Small intestine (tissue), 7 donors: ENCODE data around the gene STXBP3. TPM values are rescaled to one million over a fixed set of nuclear protein-coding genes. Genes with fewer than 3 reads are reported as not detected.
"Not testable (repeated sequence)": the region's sequence is repeated elsewhere in the genome, so short reads cannot be mapped to it uniquely, and the experiment has no call there.

Experiments used
- DNase-seq, 2 donors: peaks; one replicate each; pipeline versions ENCODE4 v3.0.0 to v3.0.0-alpha.2; 2013
- FAIRE-seq: peaks from 2 replicates; lab custom pipeline; 2012; peaks lifted over from hg19 to GRCh38; lab: Jason Lieb, UNC
- H3K27ac ChIP-seq, 3 donors: one replicate each; pipeline ENCODE4 v1.5.1; 2013; ENCODE audit warnings: low read length in 2 of 3, mild to moderate bottlenecking in 2 of 3, control low read depth in 1 of 3, inconsistent platforms in 1 of 3, low read depth in 1 of 3, moderate library complexity in 1 of 3
- H3K27me3 ChIP-seq, 3 donors: one replicate each; pipeline ENCODE4 v1.6.1; 2013; ENCODE audit warnings: low read length in 3 of 3, inconsistent platforms in 1 of 3; ENCODE audit not compliant: control insufficient read depth in 3 of 3, insufficient read depth in 3 of 3
- H3K36me3 ChIP-seq, 3 donors: one replicate each; pipeline ENCODE4 v1.6.1; 2013; ENCODE audit warnings: low read length in 3 of 3, inconsistent platforms in 1 of 3, low read depth in 1 of 3, mild to moderate bottlenecking in 1 of 3, moderate library complexity in 1 of 3; ENCODE audit not compliant: control insufficient read depth in 3 of 3, insufficient read depth in 2 of 3
- H3K4me1 ChIP-seq, 3 donors: one replicate each; pipeline ENCODE4 v1.6.1; 2013; ENCODE audit warnings: low read length in 2 of 3, inconsistent platforms in 1 of 3, low read depth in 1 of 3, mild to moderate bottlenecking in 1 of 3, moderate library complexity in 1 of 3; ENCODE audit not compliant: control insufficient read depth in 3 of 3, insufficient read depth in 2 of 3
- H3K4me3 ChIP-seq, 3 donors: one replicate each; pipeline ENCODE4 v1.5.1; 2013; ENCODE audit warnings: low read length in 3 of 3, control low read depth in 1 of 3, inconsistent platforms in 1 of 3, low read depth in 1 of 3, mild to moderate bottlenecking in 1 of 3, moderate library complexity in 1 of 3
- H3K9me3 ChIP-seq, 2 donors: one replicate each; pipeline ENCODE4 v1.6.1; 2013; ENCODE audit warnings: low read depth in 1 of 2, low read length in 1 of 2; ENCODE audit not compliant: control insufficient read depth in 2 of 2, insufficient read depth in 1 of 2
- WGBS, 3 donors: extraction: QIAGEN DNeasy Blood & Tissue Kit; methylation state at CpG; one replicate each; pipeline ENCODE4 v1.1.7; 2013; 5-methylcytosine and 5-hydroxymethylcytosine counted together
- polyA plus RNA-seq, 4 donors: library from polyadenylated mRNA; stranded (reverse) in 3 of 4; unstranded in 1 of 4; fragments of 200-250 nt in 3 of 4; fragments of 120-200 nt in 1 of 4; gene quantifications; one replicate each; pipeline versions ENCODE4 v1.2.1 to v1.2.3, GENCODE V29; 2013
- donor health status: healthy with polysubstance abuse.
- donor health status: control.
- donor health status: control.
- donor health status: Bipolar disorder and iron deficiency.
- donor health status: healthy.

STXBP3 gene
- polyA plus RNA-seq, 4 donors = 29.1 to 54.6 (median 48.3) TPM

- H3K36me3 ChIP-seq = peaks cover 6 to 16% (median 16%) of the 10 kb centered on the region in 3 donors
- FAIRE-seq = no peak
- DNase-seq = no peak
Measured at GRCh38 chr1:108777839-108778238, 31.4 kb downstream of the STXBP3 start.

DNA sequence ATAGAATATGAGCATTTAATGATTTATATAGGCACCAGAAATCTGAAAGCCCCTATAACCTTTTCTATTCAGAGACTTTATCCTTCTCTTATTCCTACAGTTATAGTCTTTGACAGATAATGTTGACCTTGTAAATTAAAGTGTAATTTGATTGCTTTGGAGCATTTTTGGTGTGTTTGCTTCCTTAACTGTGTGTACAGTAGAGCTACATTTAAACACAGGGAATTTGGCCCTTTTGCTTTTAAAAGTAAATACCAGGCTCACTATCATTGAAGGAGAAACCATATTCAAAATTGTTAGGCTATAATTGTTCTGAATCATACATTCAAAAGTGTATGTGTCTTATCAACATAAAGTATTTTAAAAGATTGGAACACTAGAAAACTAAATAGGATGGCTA is 33.0 kb downstream of the STXBP3 start:
- no peak for DNase-seq
- Histone ChIP-seq H3K4me3 (no peak overlapping the region), H3K27me3 (no peaks in the 10 kb centered on the region), H3K9me3 (peaks cover 0 to 4% of the 10 kb centered on the region in 2 donors), H3K27ac (no peak overlapping the region), H3K36me3 (peaks cover 8 to 16% (median 14%) of the 10 kb centered on the region in 3 donors), H3K4me1 (no peaks in the 10 kb centered on the region)
- FAIRE-seq = no peak

More at GRCh38 chr1:108777839-108778238, 31.4 kb downstream of the STXBP3 start:
- Histone ChIP-seq H3K27ac (no peak overlapping the region), H3K4me3 (no peak overlapping the region), H3K4me1 (no peaks in the 10 kb centered on the region), H3K27me3 (no peaks in the 10 kb centered on the region), H3K9me3 (no peaks in the 10 kb centered on the region)

DNA sequence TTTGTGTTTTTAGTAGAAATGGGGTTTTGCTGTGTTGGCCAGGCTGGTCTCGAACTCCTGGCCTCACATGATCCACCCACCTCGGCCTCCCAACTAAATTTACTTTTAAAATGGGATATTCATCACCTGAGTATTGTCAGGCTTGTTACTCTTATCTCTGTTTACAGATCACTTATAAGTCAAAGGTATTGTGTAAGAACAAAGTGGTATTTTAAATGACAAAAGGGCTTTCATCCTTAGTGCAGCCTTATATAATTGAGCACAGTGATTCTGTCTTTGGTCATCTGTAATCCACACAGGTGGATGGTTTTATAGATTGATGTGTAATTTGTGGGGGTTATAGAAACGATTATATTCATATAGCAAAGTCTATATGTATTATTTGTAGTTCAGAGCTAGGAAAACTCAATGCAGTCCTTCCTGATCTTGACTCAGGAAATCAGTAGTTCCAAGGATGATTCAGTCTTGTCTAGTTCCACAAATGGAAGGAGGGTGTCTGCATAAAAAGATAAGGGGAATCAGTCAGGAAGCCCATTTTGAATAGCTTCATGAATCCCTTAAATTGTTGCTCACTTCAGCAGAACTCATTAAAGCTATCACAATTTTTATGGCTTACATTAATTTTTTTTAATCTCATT is 34.6 kb downstream of the STXBP3 start:
- WGBS, 3 donors = 73 to 86% (median 79%) methylated on average over 3 of the region's 3 CpGs
- Histone ChIP-seq H3K4me3 (no peak overlapping the region), H3K36me3 (peaks cover 16 to 25% (median 23%) of the 10 kb centered on the region in 3 donors), H3K4me1 (no peaks in the 10 kb centered on the region), H3K27ac (no peak overlapping the region), H3K27me3 (no peaks in the 10 kb centered on the region), H3K9me3 (peaks cover 0 to 20% of the 10 kb centered on the region in 2 donors)
- no peak for DNase-seq
- no peak for FAIRE-seq

DNA sequence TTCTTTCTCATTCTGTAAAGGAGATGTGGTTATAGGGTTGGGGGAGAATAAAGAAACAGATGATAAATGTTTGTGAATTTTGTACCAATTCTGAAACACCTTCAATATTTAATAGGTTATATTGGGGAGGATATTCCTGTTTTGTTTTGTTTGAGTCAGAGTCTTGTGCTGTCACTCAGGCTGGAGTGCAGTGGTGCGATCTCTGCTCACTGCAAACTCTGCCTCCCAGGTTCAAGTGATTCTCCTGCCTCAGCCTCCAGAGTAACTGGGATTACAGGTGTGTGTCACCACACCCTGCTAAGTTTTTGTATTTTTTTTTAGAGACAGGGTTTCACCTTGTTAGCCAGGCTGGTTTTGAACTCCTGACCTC is 35.1 kb downstream of the STXBP3 start:
- not testable (repeated sequence) for DNase-seq, H3K27me3 ChIP-seq, H3K27ac ChIP-seq, H3K4me3 ChIP-seq, H3K4me1 ChIP-seq, FAIRE-seq
- 100% methylated on average over 1 of the region's 1 CpG for WGBS, 3 donors
- Histone ChIP-seq H3K36me3 (peaks cover 16 to 27% (median 25%) of the 10 kb centered on the region in 3 donors), H3K9me3 (peaks cover 0 to 23% of the 10 kb centered on the region in 2 donors)

- Histone ChIP-seq H3K4me3 (no peak overlapping the region), H3K36me3 (peaks cover 12 to 35% (median 20%) of the 10 kb centered on the region in 3 donors), H3K9me3 (peaks cover 0 to 23% of the 10 kb centered on the region in 2 donors), H3K27me3 (no peaks in the 10 kb centered on the region), H3K4me1 (no peaks in the 10 kb centered on the region), H3K27ac (no peak overlapping the region)
- DNase-seq = no peak
- WGBS, 3 donors = 96 to 97% (median 96%) methylated on average over 6 of the region's 6 CpGs
- no peak for FAIRE-seq
Measured at GRCh38 chr1:108785264-108785663, 38.8 kb downstream of the STXBP3 start.

GRCh38 chr1:108785880-108786279 is 39.4 kb downstream of the STXBP3 start:
- Histone ChIP-seq H3K4me3 (no peak overlapping the region), H3K36me3 (peaks cover 12 to 30% (median 17%) of the 10 kb centered on the region in 3 donors), H3K9me3 (peaks cover 0 to 23% of the 10 kb centered on the region in 2 donors), H3K4me1 (no peaks in the 10 kb centered on the region), H3K27me3 (no peaks in the 10 kb centered on the region), H3K27ac (no peak overlapping the region)
- WGBS, 3 donors = 99 to 100% (median 100%) methylated on average over 2 of the region's 2 CpGs
- DNase-seq (no peak), FAIRE-seq (no peak)

DNA sequence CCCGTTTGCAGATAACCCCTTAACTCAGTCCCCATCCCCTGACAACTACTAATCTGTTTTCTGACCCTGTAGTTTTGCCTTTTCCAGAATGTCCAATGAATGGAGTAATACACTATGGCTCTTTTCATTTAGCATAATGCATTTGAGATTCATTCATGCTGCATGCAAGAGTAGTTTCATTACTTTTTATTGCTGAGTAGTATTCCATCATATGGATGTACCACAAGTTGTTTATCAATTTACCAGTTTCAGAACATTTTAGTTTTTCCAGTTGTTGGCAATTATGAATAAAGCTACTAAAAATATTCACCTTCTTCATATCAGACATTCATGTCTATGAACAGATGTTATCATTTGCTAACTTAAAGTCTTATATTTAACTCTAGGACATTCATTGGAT is 45.3 kb downstream of the STXBP3 start:
- FAIRE-seq (no peak), DNase-seq (no peak)
- no peak overlapping the region for H3K27ac ChIP-seq
- WGBS, 3 donors = 93 to 96% (median 96%) methylated on average over 1 of the region's 1 CpG
- peaks cover 0 to 2% of the 10 kb centered on the region in 2 donors for H3K9me3 ChIP-seq
- no peak overlapping the region for H3K4me3 ChIP-seq
- no peaks in the 10 kb centered on the region for H3K4me1 ChIP-seq
- H3K36me3 ChIP-seq = peaks cover 2 to 11% (median 7%) of the 10 kb centered on the region in 3 donors
- H3K27me3 ChIP-seq = no peaks in the 10 kb centered on the region

- Histone ChIP-seq H3K27ac (no peak overlapping the region), H3K9me3 (peaks cover 0 to 2% of the 10 kb centered on the region in 2 donors), H3K36me3 (peaks cover 3 to 17% (median 9%) of the 10 kb centered on the region in 3 donors), H3K4me3 (no peak overlapping the region), H3K4me1 (no peaks in the 10 kb centered on the region), H3K27me3 (no peaks in the 10 kb centered on the region)
- WGBS, 3 donors = 97 to 100% (median 100%) methylated on average over 2 of the region's 2 CpGs
- FAIRE-seq (no peak), DNase-seq (no peak)
Measured at GRCh38 chr1:108792420-108792819, 45.9 kb downstream of the STXBP3 start.

- H3K9me3 ChIP-seq = no peaks in the 10 kb centered on the region
- H3K36me3 ChIP-seq = peaks cover 12 to 23% (median 12%) of the 10 kb centered on the region in 3 donors
- 84 to 100% (median 95%) methylated on average over 1 of the region's 1 CpG for WGBS, 3 donors
- FAIRE-seq (no peak), DNase-seq (no peak)
- no peak overlapping the region for H3K4me3 ChIP-seq
- H3K27me3 ChIP-seq = no peaks in the 10 kb centered on the region
- no peaks in the 10 kb centered on the region for H3K4me1 ChIP-seq
- H3K27ac ChIP-seq = no peak overlapping the region
Measured at GRCh38 chr1:108799001-108799400, 52.5 kb downstream of the STXBP3 start.
